Measurements from ENCODE around the gene IL12B. TPM values are rescaled to one million over a fixed set of nuclear protein-coding genes. Genes with fewer than 3 reads are reported as not detected.
"Not testable (repeated sequence)": the region's sequence is repeated elsewhere in the genome, so short reads cannot be mapped to it uniquely, and the experiment has no call there.

Gene IL12B
- total RNA-seq, 3 donors from 2014 or later: not detected

- Histone ChIP-seq H3K4me1 (no peaks in the 10 kb centered on the region), H3K36me3 (no peaks in the 10 kb centered on the region), H3K9me3 (peaks cover 14 to 31% of the 10 kb centered on the region in 2 donors), H3K4me3 (no peak overlapping the region), H3K27ac (no peak overlapping the region), H3K27me3 (no peaks in the 10 kb centered on the region)
- DNase-seq (ENCODE audit: low spot score in 2 of 2): no peak
- intact Hi-C loops (cut with DNase I; ENCODE audit: low total_unique reads): no loop called here
- TF ChIP-seq POLR2AphosphoS5 (IDR thresholded peaks at IDR 0.05) (no peak), POLR2A (IDR thresholded peaks at IDR 0.05) (no peak), CTCF (IDR thresholded peaks at IDR 0.05) (no peak)
These were observed 28.8 kb downstream of the IL12B start for GRCh38 chr5:159301466-159301865.

- H3K36me3 ChIP-seq; intact Hi-C loops (cut with DNase I; ENCODE audit: low total_unique reads); DNase-seq (ENCODE audit: low spot score in 2 of 2); H3K4me1 ChIP-seq; H3K4me3 ChIP-seq; H3K27me3 ChIP-seq; H3K27ac ChIP-seq: not testable (repeated sequence)
- peaks cover 14 to 22% of the 10 kb centered on the region in 2 donors for H3K9me3 ChIP-seq
These were observed 33.0 kb downstream of the IL12B start for GRCh38 chr5:159297300-159297699.

GRCh38 chr5:159294921-159295320 lies 35.4 kb downstream of the IL12B start:
- TF ChIP-seq CTCF (IDR thresholded peaks at IDR 0.05) (no peak), POLR2AphosphoS5 (IDR thresholded peaks at IDR 0.05) (no peak), POLR2A (IDR thresholded peaks at IDR 0.05) (no peak)
- Histone ChIP-seq H3K4me1 (no peaks in the 10 kb centered on the region), H3K36me3 (no peaks in the 10 kb centered on the region), H3K4me3 (no peak overlapping the region), H3K27ac (no peak overlapping the region), H3K9me3 (peaks cover 9 to 15% of the 10 kb centered on the region in 2 donors), H3K27me3 (no peaks in the 10 kb centered on the region)
- DNase-seq (ENCODE audit: low spot score in 2 of 2): no peak
- intact Hi-C loops (cut with DNase I; ENCODE audit: low total_unique reads): no loop called here

GRCh38 chr5:159290741-159291140 lies 39.5 kb downstream of the IL12B start:
- Histone ChIP-seq H3K4me1 (no peaks in the 10 kb centered on the region), H3K9me3 (no peaks in the 10 kb centered on the region), H3K4me3 (no peak overlapping the region), H3K36me3 (no peaks in the 10 kb centered on the region), H3K27me3 (no peaks in the 10 kb centered on the region), H3K27ac (no peak overlapping the region)
- no peak for TF ChIP-seq CTCF (IDR thresholded peaks at IDR 0.05)
- no peak for TF ChIP-seq POLR2AphosphoS5 (IDR thresholded peaks at IDR 0.05)
- no peak for TF ChIP-seq POLR2A (IDR thresholded peaks at IDR 0.05)
- intact Hi-C loops (cut with DNase I; ENCODE audit: low total_unique reads): no loop called here
- DNase-seq (ENCODE audit: low spot score in 2 of 2): no peak

GRCh38 chr5:159286420-159287035 lies 43.8 kb downstream of the IL12B start:
- intact Hi-C loops (cut with DNase I; ENCODE audit: low total_unique reads): no loop called here
- TF ChIP-seq CTCF (IDR thresholded peaks at IDR 0.05) (peak in 1 of 3 donors; percentile 41), POLR2AphosphoS5 (IDR thresholded peaks at IDR 0.05) (no peak)
- Histone ChIP-seq H3K4me3 (no peak overlapping the region), H3K27me3 (no peaks in the 10 kb centered on the region), H3K27ac (no peak overlapping the region), H3K36me3 (no peaks in the 10 kb centered on the region), H3K9me3 (no peaks in the 10 kb centered on the region), H3K4me1 (no peaks in the 10 kb centered on the region)
- DNase-seq (ENCODE audit: low spot score in 2 of 2): no peak

GRCh38 chr5:159274676-159275075 lies 55.6 kb downstream of the IL12B start:
- Histone ChIP-seq H3K27me3 (no peaks in the 10 kb centered on the region), H3K4me3 (no peak overlapping the region), H3K9me3 (no peaks in the 10 kb centered on the region), H3K36me3 (peaks cover 4% of the 10 kb centered on the region), H3K27ac (no peak overlapping the region), H3K4me1 (no peaks in the 10 kb centered on the region)
- TF ChIP-seq CTCF (IDR thresholded peaks at IDR 0.05) (no peak), POLR2AphosphoS5 (IDR thresholded peaks at IDR 0.05) (no peak), POLR2A (IDR thresholded peaks at IDR 0.05) (no peak)
- intact Hi-C loops (cut with DNase I; ENCODE audit: low total_unique reads): no loop called here
- DNase-seq (ENCODE audit: low spot score in 2 of 2): no peak

Measured in breast epithelium (tissue), 4 donors.